Measurements from ENCODE around the gene PPFIBP2.

PPFIBP2 gene

DNA sequence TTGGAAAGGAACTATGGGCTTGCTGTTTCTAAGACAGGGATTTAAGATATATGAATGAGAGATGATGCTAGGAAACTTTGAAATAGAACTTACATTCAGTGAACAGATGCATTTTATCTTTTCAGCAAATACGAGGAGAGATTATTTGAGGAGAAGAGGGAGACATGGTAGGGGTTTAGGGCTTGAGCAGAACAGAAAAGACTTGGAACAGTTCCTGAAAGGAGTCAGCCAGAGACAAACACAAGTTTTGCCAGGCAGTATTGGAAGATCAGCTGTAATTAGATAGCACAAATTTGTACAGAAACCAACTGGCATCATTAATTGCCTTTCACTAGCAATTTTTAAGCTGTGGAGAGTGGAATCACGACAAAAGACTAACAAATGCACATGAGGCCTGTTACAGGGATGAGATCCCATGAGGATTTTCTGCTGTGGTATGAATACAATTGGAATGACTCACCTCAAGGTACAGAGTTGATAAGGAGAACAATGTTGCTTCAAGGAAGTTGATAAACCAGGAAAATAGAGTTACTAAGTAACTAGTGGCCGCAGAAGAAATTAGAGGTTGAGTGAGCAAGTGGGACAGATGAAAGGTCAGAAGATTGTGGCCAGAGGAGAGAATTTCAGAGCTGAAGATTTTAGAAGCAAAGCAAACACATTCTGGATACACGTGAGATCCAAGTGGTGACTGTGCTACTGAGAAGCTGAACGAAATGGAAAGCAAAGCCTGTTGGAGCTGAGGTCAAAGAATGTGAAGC is 91.6 kb downstream of the PPFIBP2 start:
- DNase-seq: no peak

- DNase-seq: no peak
Measured at GRCh38 chr11:7606496-7606895, 92.7 kb downstream of the PPFIBP2 start.

DNA sequence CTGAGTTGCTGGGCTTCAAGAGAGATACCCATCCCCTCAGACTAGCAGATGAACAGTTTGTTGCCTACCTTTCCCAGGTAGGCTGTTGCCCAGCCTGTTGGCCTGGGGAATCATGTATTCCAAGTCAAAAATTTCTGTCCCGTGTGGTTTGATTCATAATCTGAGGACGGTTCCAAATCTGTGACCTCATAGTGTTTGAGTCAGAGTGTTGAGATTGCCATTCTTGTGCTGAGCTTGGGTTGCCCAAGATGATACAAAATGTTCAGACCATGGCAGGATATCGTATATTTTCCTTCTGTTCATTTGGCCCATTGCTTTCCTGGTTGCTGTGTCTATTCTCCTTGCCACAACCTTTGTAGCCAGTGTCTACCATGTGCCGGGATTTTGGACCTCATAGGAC is 95.2 kb downstream of the PPFIBP2 start:
- no peak for DNase-seq

- no peak for DNase-seq
Measured at GRCh38 chr11:7609521-7609920, 95.7 kb downstream of the PPFIBP2 start.

GRCh38 chr11:7610393-7610792 is 96.6 kb downstream of the PPFIBP2 start:
- DNase-seq: no peak

- DNase-seq: no peak
Measured at GRCh38 chr11:7611411-7611810, 97.6 kb downstream of the PPFIBP2 start.

DNA sequence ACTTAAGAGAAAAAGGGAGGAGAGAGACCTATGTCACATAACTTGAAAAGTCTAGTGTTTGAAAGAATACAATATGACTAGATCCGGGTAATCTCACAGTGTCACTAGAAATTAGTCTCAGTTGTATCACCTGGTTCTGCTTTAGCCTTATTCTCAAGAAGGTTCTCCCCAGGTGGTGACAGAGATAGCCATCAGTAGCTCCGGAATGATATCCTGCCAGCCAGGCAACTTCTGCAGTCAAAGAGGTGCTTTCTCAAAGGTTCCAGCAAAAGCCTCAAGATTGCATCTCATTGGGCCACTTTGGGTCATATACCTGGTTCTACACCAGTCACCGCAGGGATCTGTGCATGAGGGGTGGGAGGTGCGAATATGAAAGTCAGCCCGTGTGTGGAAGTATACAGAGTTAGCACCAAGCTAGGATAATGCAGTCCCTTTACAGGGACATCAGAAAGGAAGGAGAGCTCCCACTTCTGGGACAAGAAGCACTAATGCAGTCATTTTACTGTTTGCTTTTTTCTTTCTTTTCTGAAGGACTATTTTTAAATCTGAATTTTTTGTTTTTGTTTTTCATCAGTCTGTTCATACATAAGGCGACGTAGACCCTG is 98.4 kb downstream of the PPFIBP2 start:
- no peak for DNase-seq

DNA sequence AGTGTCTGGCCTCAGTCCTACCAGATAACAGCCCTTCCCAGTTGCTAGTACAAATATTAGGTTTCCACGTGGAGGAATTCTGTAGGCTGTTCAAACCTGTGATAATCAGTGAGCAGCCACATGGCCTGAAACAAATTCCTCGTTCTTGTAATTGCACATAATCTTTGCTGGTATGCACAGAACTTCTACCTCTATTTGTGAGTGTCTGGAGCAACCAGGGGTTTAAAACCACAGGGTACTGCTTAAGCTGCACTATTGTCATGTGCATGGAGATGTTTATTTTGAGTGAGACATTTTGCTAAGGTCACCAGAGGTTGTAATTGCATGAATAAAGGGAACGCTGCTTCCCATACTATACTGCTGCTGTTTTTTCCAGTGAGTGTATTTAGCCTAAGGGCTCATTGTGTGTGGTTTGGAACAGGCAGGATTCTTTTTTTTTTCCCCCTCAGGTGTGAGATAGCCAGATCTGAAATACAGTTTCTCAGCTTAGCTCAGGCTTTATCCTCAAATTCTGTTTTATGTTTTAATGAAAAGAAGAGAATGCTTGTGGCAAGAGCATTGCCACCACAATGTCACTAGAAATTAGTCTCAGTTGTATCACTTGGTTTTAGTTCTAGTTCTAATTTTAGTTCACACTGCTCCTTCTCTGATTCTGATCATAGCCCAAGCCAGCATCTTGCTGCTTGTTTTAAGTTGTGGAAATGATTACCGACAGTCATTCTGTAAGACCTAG is 99.0 kb downstream of the PPFIBP2 start:
- DNase-seq: no peak

GRCh38 chr11:7613394-7613720 is 99.6 kb downstream of the PPFIBP2 start:
- no peak for DNase-seq

- DNase-seq: no peak
Measured at GRCh38 chr11:7614656-7615055, 100.9 kb downstream of the PPFIBP2 start.

GRCh38 chr11:7617032-7617431 is 103.2 kb downstream of the PPFIBP2 start:
- DNase-seq: no peak

GRCh38 chr11:7619322-7619721 is 105.5 kb downstream of the PPFIBP2 start:
- no peak for DNase-seq

GRCh38 chr11:7621090-7621489 is 107.3 kb downstream of the PPFIBP2 start:
- DNase-seq: no peak

- no peak for DNase-seq
Measured at GRCh38 chr11:7621554-7621953, 107.8 kb downstream of the PPFIBP2 start.

GRCh38 chr11:7622721-7623120 is 108.9 kb downstream of the PPFIBP2 start:
- no peak for DNase-seq

- no peak for DNase-seq
Measured at GRCh38 chr11:7628660-7629059, 114.9 kb downstream of the PPFIBP2 start.

DNA sequence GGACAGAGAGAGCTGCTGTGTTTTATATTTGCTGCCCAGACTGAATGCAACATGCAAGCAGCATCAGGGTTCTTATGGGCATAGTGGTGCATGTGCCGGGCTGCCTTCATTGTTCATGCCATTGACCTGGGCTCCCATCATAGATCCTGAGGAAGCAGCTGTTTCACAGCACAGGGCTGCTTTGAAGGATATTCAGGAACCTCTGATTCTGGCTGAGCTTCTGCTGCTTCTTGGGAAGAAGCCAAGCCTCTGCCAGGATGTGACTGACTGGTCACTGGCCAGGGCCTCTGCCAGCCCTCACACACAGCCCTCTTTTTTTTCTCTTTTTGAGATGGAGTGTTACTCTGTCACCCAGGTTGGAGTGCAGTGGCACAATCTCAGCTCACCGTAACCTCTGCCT is 116.2 kb downstream of the PPFIBP2 start:
- DNase-seq: no peak

DNA sequence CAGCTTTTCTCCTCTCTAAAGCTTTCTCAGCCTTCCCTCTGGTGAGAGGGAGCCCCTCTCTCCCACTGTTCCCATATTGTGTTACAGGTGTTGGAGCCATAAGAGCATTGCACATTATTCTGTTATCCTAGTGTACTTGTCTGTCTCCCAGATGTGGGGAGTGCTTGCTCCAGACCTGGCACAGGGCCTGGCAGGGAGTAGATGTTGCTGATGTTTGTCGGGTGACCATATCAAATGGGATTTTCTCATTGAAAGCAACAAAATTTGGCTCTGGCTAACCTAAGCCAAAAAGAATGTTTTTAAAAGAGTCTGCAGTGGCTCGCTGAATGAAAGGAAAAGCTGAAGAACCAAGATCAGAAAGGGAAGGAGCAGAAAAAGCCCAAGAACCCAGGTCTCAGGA is 118.4 kb downstream of the PPFIBP2 start:
- DNase-seq: no peak

GRCh38 chr11:7635137-7635536 is 121.3 kb downstream of the PPFIBP2 start:
- no peak for DNase-seq

GRCh38 chr11:7635708-7636107 is 121.9 kb downstream of the PPFIBP2 start:
- DNase-seq: no peak

DNA sequence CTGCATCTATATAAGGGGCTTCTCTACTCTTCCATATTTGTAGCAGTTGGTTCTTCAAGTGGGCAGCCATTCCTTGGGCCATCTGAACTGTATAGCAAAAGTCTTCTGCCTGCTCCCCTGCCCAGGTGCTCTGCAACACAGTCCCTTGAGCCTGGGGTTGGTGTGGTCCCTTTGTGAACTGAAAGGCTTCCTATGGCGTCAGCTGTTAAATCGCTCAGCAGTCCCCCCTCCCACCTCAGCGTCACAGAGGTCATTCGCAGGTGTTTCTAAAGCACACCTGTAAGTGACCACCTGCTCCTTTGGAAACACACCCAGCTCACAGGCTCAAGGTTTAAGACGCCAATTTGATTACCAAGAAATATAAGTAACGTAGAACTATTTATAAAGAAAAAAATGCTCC is 122.6 kb downstream of the PPFIBP2 start:
- no peak for DNase-seq

DNA sequence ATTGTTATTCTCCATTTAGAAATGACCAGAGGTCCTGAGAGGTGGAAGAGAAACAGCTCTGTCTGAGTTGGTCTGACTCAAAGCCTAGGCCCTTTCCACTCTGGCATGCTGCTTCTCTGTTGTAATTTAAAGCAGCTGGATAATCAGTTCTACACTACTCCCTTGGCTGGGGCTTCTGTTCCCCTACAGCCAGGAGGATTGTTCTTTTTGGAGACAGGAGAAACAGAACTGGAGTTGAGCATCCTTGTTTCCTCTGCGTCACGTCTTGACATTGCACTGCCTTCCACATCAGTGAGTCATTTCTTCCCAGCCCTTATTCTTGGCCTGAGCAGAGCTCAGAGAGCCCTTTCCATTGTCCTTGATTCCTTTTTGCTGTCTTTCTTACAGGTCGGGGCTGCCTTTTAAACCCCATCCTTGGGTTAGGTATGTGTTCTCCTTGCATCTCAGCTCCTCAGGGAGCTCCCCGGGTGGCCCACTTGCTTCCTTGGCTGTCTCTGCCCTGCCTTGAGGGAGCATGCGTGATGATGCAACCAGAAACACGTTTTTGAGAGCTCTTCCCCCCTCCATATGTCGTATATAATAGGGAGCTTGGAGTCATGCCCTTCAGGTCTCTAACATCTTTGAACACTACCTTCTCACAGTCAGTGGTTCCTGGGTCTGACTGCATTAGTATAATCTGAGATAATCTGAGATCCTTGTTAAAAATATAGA is 123.8 kb downstream of the PPFIBP2 start:
- no peak for DNase-seq

All from NCI-H774 (cell line).